Mammary epithelial cell (primary cell): ENCODE results near the gene KLC1.

Experiments
- CTCF ChIP-seq, 2 donors: IDR thresholded peaks in 1 of 2; conservative IDR thresholded peaks in 1 of 2; 2 replicates each; pipeline ENCODE4 v1.5.1; 2011 to 2012; ENCODE audit warnings: inconsistent platforms in 2 of 2, low read length in 2 of 2, mild to moderate bottlenecking in 2 of 2, control low read depth in 1 of 2, low read depth in 1 of 2; ENCODE audit not compliant: insufficient read depth in 1 of 2; ENCODE audit errors: extremely low read depth in 1 of 2
- EZH2 ChIP-seq: IDR thresholded peaks from 2 replicates; pipeline ENCODE4 v1.6.1; 2012; ENCODE audit warnings: low read length, inconsistent platforms, borderline replicate concordance

DNA sequence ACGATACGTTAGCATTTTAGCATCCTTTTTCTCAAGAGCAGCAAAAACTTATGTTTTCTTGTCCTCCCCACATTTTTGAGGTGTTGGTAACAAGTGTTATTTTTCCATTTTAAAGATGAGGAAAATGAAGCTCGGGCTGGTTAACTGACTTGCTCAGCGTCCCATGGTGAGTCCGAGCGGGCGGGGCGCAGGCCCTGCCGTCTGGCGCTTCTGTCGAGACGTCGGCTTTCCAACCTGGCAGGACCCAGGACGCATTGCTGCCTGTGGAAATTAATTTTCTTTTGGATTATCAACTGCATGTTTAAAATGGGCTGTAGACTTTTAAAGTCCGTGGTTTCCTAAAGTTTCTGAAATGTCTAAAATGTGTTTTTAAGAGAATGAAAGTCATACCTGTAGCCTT lies 55.9 kb downstream of the KLC1 start:
- TF ChIP-seq CTCF (conservative IDR thresholded peaks at IDR 0.05 in 1 of 2, IDR thresholded peaks at IDR 0.05 in 1 of 2; ENCODE audit: extremely low read depth in 1 of 2, insufficient read depth in 1 of 2, low read depth in 1 of 2, low read length in 2 of 2) (no peak), EZH2 (no peak)
